IMR-90 (cell line): ENCODE results near the gene COL4A1. TPM values are rescaled to one million over a fixed set of nuclear protein-coding genes. Genes with fewer than 3 reads are reported as not detected.

ENCODE experiments used
- ATAC-seq: fragments of 200-7000 bp; cut with Tn5 transposase; 2 replicates; pipeline ENCODE4 v1.9.1; 2020; ENCODE audit warnings: low read depth, mild to moderate bottlenecking, moderate library complexity
- BruUV-seq: library from RNA; stranded (reverse); fragments of 400-500 nt; replicated peaks from 2 replicates; lab custom pipeline; 2021; lab: Mats Ljungman, UMichigan
- CTCF ChIA-PET: fragments of 300-600 bp; formaldehyde crosslinking; extraction: SDS; loops from one replicate; lab custom pipeline; 2021; ENCODE audit warnings: antibody characterized with exemption; lab: Yijun Ruan, JAX
- POLR2A ChIA-PET: fragments of 300-600 bp; sonication (Branson Sonifier 250); formaldehyde crosslinking; loops from one replicate; lab custom pipeline; 2022; ENCODE audit warnings: antibody characterized with exemption; ENCODE audit not compliant: unreplicated experiment; lab: Charles Lee
- DNase-seq: peaks from one replicate; pipeline ENCODE4 v3.0.0; 2013
- H2AFZ ChIP-seq: replicated peaks from 2 replicates; pipeline ENCODE3; 2013; ENCODE audit warnings: low read length, mild to moderate bottlenecking; ENCODE audit not compliant: poor library complexity
- H2AK5ac ChIP-seq: 2 replicates; pipeline ENCODE4 v1.6.1; 2013; ENCODE audit warnings: low read depth, low read length, inconsistent platforms
- H2AK9ac ChIP-seq: replicated peaks from 2 replicates; pipeline ENCODE3; 2013; ENCODE audit warnings: mild to moderate bottlenecking, low read depth, low read length, moderate library complexity; ENCODE audit not compliant: poor library complexity
- H2BK120ac ChIP-seq: 2 replicates; pipeline ENCODE4 v1.6.1; 2013; ENCODE audit warnings: low read depth, low read length, inconsistent platforms
- H2BK15ac ChIP-seq: 3 replicates; pipeline ENCODE4 v1.6.1; 2013; ENCODE audit warnings: low read depth, low read length, inconsistent platforms
- H2BK20ac ChIP-seq: 2 replicates; pipeline ENCODE4 v1.6.1; 2013; ENCODE audit warnings: low read depth, mild to moderate bottlenecking, inconsistent platforms, low read length, moderate library complexity
- H2BK5ac ChIP-seq: 2 replicates; pipeline ENCODE4 v1.6.1; 2013; ENCODE audit warnings: mild to moderate bottlenecking, low read depth, low read length, inconsistent platforms; ENCODE audit not compliant: poor library complexity, severe bottlenecking
- H3K14ac ChIP-seq: replicated peaks from 2 replicates; pipeline ENCODE4 v1.6.1; 2013; ENCODE audit warnings: low read depth, low read length, inconsistent platforms
- H3K18ac ChIP-seq: 2 replicates; pipeline ENCODE4 v1.6.1; 2013; ENCODE audit warnings: low read depth, low read length, control low read depth
- H3K23ac ChIP-seq: 2 replicates; pipeline ENCODE4 v1.6.1; 2013; ENCODE audit warnings: low read depth, low read length, inconsistent platforms
- H3K27ac ChIP-seq: 2 replicates; pipeline ENCODE4 v1.5.1; 2013; ENCODE audit warnings: mild to moderate bottlenecking, control low read depth, low read length; ENCODE audit not compliant: insufficient read depth
- H3K27me3 ChIP-seq: 2 replicates; pipeline ENCODE4 v1.6.1; 2013; ENCODE audit warnings: low read length; ENCODE audit not compliant: control insufficient read depth, insufficient read depth
- H3K36me3 ChIP-seq: 2 replicates; pipeline ENCODE4 v1.6.1; 2013; ENCODE audit warnings: low read length, mixed read lengths; ENCODE audit not compliant: control insufficient read depth, insufficient read depth
- H3K4ac ChIP-seq: 2 replicates; pipeline ENCODE4 v1.6.1; 2013; ENCODE audit warnings: low read depth, low read length, inconsistent platforms
- H3K4me1 ChIP-seq: 2 replicates; pipeline ENCODE4 v1.6.1; 2013; ENCODE audit warnings: low read length, mixed read lengths; ENCODE audit not compliant: control insufficient read depth, insufficient read depth
- H3K4me2 ChIP-seq: 2 replicates; pipeline ENCODE4 v1.6.1; 2013; ENCODE audit warnings: low read depth, mild to moderate bottlenecking, control low read depth, low read length, moderate library complexity
- H3K4me3 ChIP-seq: 2 replicates; pipeline ENCODE4 v1.5.1; 2013; ENCODE audit warnings: low read depth, mild to moderate bottlenecking, control low read depth, low read length, moderate library complexity; ENCODE audit not compliant: insufficient read depth
- H3K56ac ChIP-seq: 2 replicates; pipeline ENCODE4 v1.6.1; 2013; ENCODE audit warnings: low read length, inconsistent platforms; ENCODE audit not compliant: insufficient read depth; ENCODE audit errors: extremely low read depth
- H3K79me1 ChIP-seq, 2 experiments: 2 replicates each; pipeline ENCODE4 v1.6.1; 2013; ENCODE audit warnings: low read length in 2 of 2, inconsistent platforms in 1 of 2, low read depth in 1 of 2
- H3K9ac ChIP-seq: 2 replicates; pipeline ENCODE4 v1.6.1; 2013; ENCODE audit warnings: low read depth, low read length, control low read depth
- H3K9me1 ChIP-seq: 2 replicates; pipeline ENCODE4 v1.6.1; 2013; ENCODE audit warnings: low read length, inconsistent platforms; ENCODE audit not compliant: insufficient read depth
- H3K9me3 ChIP-seq: 2 replicates; pipeline ENCODE4 v1.6.1; 2013; ENCODE audit warnings: low read length; ENCODE audit not compliant: control insufficient read depth, insufficient read depth
- H4K20me1 ChIP-seq: 2 replicates; pipeline ENCODE4 v1.6.1; 2013; ENCODE audit warnings: low read length, inconsistent platforms; ENCODE audit not compliant: insufficient read depth
- H4K5ac ChIP-seq: 2 replicates; pipeline ENCODE4 v1.6.1; 2013; ENCODE audit warnings: mild to moderate bottlenecking, low read depth, low read length, control low read depth
- H4K8ac ChIP-seq, 2 experiments: 2 replicates each; pipeline ENCODE4 v1.6.1; 2013; ENCODE audit warnings: low read depth in 2 of 2, low read length in 2 of 2, control low read depth in 1 of 2, inconsistent platforms in 1 of 2
- H4K91ac ChIP-seq: 2 replicates; pipeline ENCODE4 v1.6.1; 2013; ENCODE audit warnings: low read depth, low read length, inconsistent platforms; ENCODE audit not compliant: insufficient read depth
- ELK1 ChIP-seq: fragments of 150-350 bp; IDR thresholded peaks from 2 replicates; pipeline ENCODE4 v1.6.1; 2016; ENCODE audit warnings: low read depth, mild to moderate bottlenecking, low read length, moderate library complexity, borderline replicate concordance
- MAFK ChIP-seq: IDR thresholded peaks from 2 replicates; pipeline ENCODE4 v1.6.1; 2012; ENCODE audit warnings: low read depth, low read length, improper control_type of control experiment
- MAZ ChIP-seq: IDR thresholded peaks from 2 replicates; pipeline ENCODE4 v1.6.1; 2012; ENCODE audit warnings: low read depth, mild to moderate bottlenecking, low read length, improper control_type of control experiment, moderate library complexity, borderline replicate concordance
- MXI1 ChIP-seq: IDR thresholded peaks from 2 replicates; pipeline ENCODE4 v1.6.1; 2012; ENCODE audit warnings: low read depth, mild to moderate bottlenecking, low read length, moderate library complexity, borderline replicate concordance
- NFE2L2 ChIP-seq: fragments of 150-350 bp; IDR thresholded peaks from 2 replicates; pipeline ENCODE4 v1.6.1; 2016; ENCODE audit warnings: low read depth, mild to moderate bottlenecking, low read length
- RCOR1 ChIP-seq: IDR thresholded peaks from 2 replicates; pipeline ENCODE4 v1.6.1; 2012; ENCODE audit warnings: mild to moderate bottlenecking, low read length, improper control_type of control experiment; ENCODE audit not compliant: insufficient replicate concordance
- USF2 ChIP-seq: fragments of 150-350 bp; IDR thresholded peaks from 2 replicates; pipeline ENCODE4 v1.6.1; 2017; ENCODE audit warnings: mild to moderate bottlenecking, antibody characterized with exemption, low read length, low read depth
- WGBS, 2 experiments: methylation state at CpG; one replicate each; pipeline versions ENCODE4 v1.1.5 to v1.1.7; 2013; ENCODE audit warnings: missing lambda C conversion rate in 2 of 2; ENCODE audit not compliant: insufficient read length in 1 of 2; ENCODE audit errors: extremely low coverage in 2 of 2; 5-methylcytosine and 5-hydroxymethylcytosine counted together
- dilution Hi-C: fragments of 300-500 bp; cut with HindIII; formaldehyde crosslinking; loops from one replicate; pipeline ENCODE4 v1.14.3; 2018; ENCODE audit warnings: low sequenced_read_pairs; ENCODE audit not compliant: unreplicated experiment
- in situ Hi-C: fragments of 300-500 bp; cut with MboI; formaldehyde crosslinking; loops from 3 replicates; pipeline ENCODE4 v1.14.3; 2019; ENCODE audit warnings: low sequenced_read_pairs, inconsistent platforms, mixed read lengths
- intact Hi-C: fragments of 100-400 bp; cut with micrococcal nuclease; formaldehyde crosslinking; loops from 2 replicates; pipeline ENCODE4 v1.10.0; 2022
- polyA plus RNA-seq, 3 experiments: library from polyadenylated mRNA; depleted of rRNA; stranded (reverse); fragments of >200 nt; gene quantifications; 2 replicates each; pipeline ENCODE4 v1.2.3, GENCODE V29; 2012; ENCODE audit warnings: low replicate concordance in 1 of 3
- total RNA-seq: library from RNA; depleted of rRNA; stranded (reverse); fragments of >200 nt; gene quantifications from 2 replicates; pipeline ENCODE4 v1.2.3, GENCODE V29; 2012
- TF ChIP-seq, protein P1 (sequence below): conservative IDR thresholded peaks from 2 replicates; pipeline ENCODE4 v1.5.1; 2012; ENCODE audit warnings: mild to moderate bottlenecking, low read depth, low read length, improper control_type of control experiment

COL4A1 gene
- total and polyA plus RNA-seq, 2 of the 4 experiments (the other 2 are of a cell fraction), result 230 to 337 TPM

GRCh38 chr13:110168999-110169933 lies 137.7 kb downstream of the COL4A1 start (continued):
- no peak for TF ChIP-seq ELK1

GRCh38 chr13:110166598-110166997 lies 140.4 kb downstream of the COL4A1 start:
- Histone ChIP-seq H4K8ac (no peak overlapping the region), H3K18ac (no peak overlapping the region), H3K36me3 (peaks cover 68% of the 10 kb centered on the region), H3K9me3 (no peaks in the 10 kb centered on the region), H3K4me1 (no peaks in the 10 kb centered on the region), H3K4me2 (no peak overlapping the region), H2BK5ac (no peak overlapping the region), H2BK120ac (no peak overlapping the region), H3K4ac (no peak overlapping the region), H3K4me3 (no peak overlapping the region), H2BK15ac (no peak overlapping the region), H3K27ac (no peak overlapping the region), H3K9ac (no peak overlapping the region), H4K20me1 (peaks cover 7% of the 10 kb centered on the region), H2AFZ (no peak overlapping the region), H3K14ac (no peak overlapping the region), H3K27me3 (no peaks in the 10 kb centered on the region), H2AK5ac (no peak overlapping the region), H3K9me1 (peaks cover 11% of the 10 kb centered on the region; the same call in 1 of the 2 replicates), H3K56ac (no peak overlapping the region), H4K5ac (no peak overlapping the region), H3K79me1 (peaks cover 6 to 21% of the 10 kb centered on the region in 2 experiments; a peak in 2 of 4 replicates), H2BK20ac (no peak overlapping the region), H2AK9ac (no peak overlapping the region), H4K91ac (no peak overlapping the region), H3K23ac (no peak overlapping the region)
- CTCF ChIA-PET, result no interaction called here
- in situ Hi-C loops (no loop called here), dilution Hi-C loops (no loop called here), intact Hi-C loops (no loop called here)
- POLR2A ChIA-PET, result no interaction called here
- DNase-seq (peak; percentile 24), ATAC-seq (no peak)
- BruUV-seq, result no TSS peak
- TF ChIP-seq MXI1 (no peak), USF2 (no peak), NFE2L2 (no peak), MAZ (no peak), MAFK (peak; percentile 50), RCOR1 (no peak)
- TF ChIP-seq, protein P1, sequence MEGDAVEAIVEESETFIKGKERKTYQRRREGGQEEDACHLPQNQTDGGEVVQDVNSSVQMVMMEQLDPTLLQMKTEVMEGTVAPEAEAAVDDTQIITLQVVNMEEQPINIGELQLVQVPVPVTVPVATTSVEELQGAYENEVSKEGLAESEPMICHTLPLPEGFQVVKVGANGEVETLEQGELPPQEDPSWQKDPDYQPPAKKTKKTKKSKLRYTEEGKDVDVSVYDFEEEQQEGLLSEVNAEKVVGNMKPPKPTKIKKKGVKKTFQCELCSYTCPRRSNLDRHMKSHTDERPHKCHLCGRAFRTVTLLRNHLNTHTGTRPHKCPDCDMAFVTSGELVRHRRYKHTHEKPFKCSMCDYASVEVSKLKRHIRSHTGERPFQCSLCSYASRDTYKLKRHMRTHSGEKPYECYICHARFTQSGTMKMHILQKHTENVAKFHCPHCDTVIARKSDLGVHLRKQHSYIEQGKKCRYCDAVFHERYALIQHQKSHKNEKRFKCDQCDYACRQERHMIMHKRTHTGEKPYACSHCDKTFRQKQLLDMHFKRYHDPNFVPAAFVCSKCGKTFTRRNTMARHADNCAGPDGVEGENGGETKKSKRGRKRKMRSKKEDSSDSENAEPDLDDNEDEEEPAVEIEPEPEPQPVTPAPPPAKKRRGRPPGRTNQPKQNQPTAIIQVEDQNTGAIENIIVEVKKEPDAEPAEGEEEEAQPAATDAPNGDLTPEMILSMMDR, result no peak
- no CpG with 5 or more reads among the region's 4 CpGs for WGBS, 2 experiments
